Measurements from ENCODE around the gene KTN1.

- TF ChIP-seq PATZ1 (CRISPR knock-in tag; IDR thresholded peaks at IDR 0.05; ENCODE audit: borderline replicate concordance) (no peak), ZFP30 (CRISPR knock-in tag; IDR thresholded peaks at IDR 0.05) (no peak), CREB5 (CRISPR knock-in tag; IDR thresholded peaks at IDR 0.05; ENCODE audit: low read depth) (no peak), ARNTL (CRISPR knock-in tag; IDR thresholded peaks at IDR 0.05; ENCODE audit: borderline replicate concordance, low read depth) (no peak), RARB (CRISPR knock-in tag; IDR thresholded peaks at IDR 0.05) (no peak), PPARA (CRISPR knock-in tag; IDR thresholded peaks at IDR 0.05; ENCODE audit: borderline replicate concordance) (no peak), ISL1 (CRISPR knock-in tag; IDR thresholded peaks at IDR 0.05) (no peak), OSR1 (CRISPR knock-in tag; IDR thresholded peaks at IDR 0.05) (no peak), TCF4 (CRISPR knock-in tag; IDR thresholded peaks at IDR 0.05; ENCODE audit: borderline replicate concordance) (no peak), POU6F1 (CRISPR knock-in tag; IDR thresholded peaks at IDR 0.05; ENCODE audit: borderline replicate concordance, low read depth) (no peak), TSHZ2 (CRISPR knock-in tag; IDR thresholded peaks at IDR 0.05) (no peak)
These were observed 2.8 kb upstream of the KTN1 start for GRCh38 chr14:55577229-55577628.
